BE2C (cell line): ENCODE data around the gene AGBL4.
A peak's percentile ranks its signal among the peaks of the same experiment; 100 is the strongest.

Experiments
- DNase-seq: peaks from one replicate; pipeline ENCODE4 v3.0.0-alpha.2; 2020
- H3K27me3 ChIP-seq: fragments of 250-450 bp; sonication (Bioruptor Pico); 2 replicates; pipeline ENCODE4 v1.5.1; 2020; ENCODE audit warnings: mild to moderate bottlenecking
- H3K36me3 ChIP-seq: fragments of 250-450 bp; sonication (Bioruptor Pico); 2 replicates; pipeline ENCODE4 v1.5.1; 2020; ENCODE audit warnings: mild to moderate bottlenecking
- H3K4me1 ChIP-seq: fragments of 250-450 bp; sonication (Bioruptor Pico); 2 replicates; pipeline ENCODE4 v1.5.1; 2020
- H3K4me3 ChIP-seq: 2 replicates; pipeline ENCODE4 v1.5.1; 2011; ENCODE audit warnings: low read depth, low read length
- H3K9me3 ChIP-seq: fragments of 250-450 bp; sonication (Bioruptor Pico); 2 replicates; pipeline ENCODE4 v1.5.1; 2020
- TF ChIP-seq, protein P1 (sequence below): IDR thresholded peaks from 2 replicates; pipeline ENCODE4 v1.5.1; 2012; ENCODE audit warnings: mild to moderate bottlenecking, low read depth, low read length

AGBL4 gene

DNA sequence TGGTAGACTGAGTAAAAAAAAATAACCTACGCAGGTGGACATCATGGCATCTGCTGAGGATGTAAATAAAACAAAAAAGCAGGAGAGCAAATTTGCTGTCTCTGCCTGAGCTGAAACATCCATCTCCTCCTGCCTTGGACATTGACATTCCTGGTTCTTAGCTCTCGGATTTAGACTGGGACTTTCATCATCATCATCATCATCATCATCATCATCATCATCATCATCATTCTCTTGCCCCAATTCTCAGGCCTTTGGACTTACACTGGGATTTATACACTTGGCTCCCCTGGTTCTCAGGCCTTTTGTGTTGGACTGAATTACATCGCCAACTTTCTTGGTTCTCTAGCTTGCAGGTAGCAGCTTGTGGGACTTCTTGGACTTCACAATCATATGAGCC is 938.7 kb downstream of the AGBL4 start:
- TF ChIP-seq, protein P1, sequence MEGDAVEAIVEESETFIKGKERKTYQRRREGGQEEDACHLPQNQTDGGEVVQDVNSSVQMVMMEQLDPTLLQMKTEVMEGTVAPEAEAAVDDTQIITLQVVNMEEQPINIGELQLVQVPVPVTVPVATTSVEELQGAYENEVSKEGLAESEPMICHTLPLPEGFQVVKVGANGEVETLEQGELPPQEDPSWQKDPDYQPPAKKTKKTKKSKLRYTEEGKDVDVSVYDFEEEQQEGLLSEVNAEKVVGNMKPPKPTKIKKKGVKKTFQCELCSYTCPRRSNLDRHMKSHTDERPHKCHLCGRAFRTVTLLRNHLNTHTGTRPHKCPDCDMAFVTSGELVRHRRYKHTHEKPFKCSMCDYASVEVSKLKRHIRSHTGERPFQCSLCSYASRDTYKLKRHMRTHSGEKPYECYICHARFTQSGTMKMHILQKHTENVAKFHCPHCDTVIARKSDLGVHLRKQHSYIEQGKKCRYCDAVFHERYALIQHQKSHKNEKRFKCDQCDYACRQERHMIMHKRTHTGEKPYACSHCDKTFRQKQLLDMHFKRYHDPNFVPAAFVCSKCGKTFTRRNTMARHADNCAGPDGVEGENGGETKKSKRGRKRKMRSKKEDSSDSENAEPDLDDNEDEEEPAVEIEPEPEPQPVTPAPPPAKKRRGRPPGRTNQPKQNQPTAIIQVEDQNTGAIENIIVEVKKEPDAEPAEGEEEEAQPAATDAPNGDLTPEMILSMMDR = no peak
- H3K9me3 ChIP-seq = no peaks in the 10 kb centered on the region
- no peak overlapping the region for H3K4me3 ChIP-seq
- H3K4me1 ChIP-seq = no peaks in the 10 kb centered on the region
- no peaks in the 10 kb centered on the region for H3K27me3 ChIP-seq
- no peaks in the 10 kb centered on the region for H3K36me3 ChIP-seq
- DNase-seq = no peak

DNA sequence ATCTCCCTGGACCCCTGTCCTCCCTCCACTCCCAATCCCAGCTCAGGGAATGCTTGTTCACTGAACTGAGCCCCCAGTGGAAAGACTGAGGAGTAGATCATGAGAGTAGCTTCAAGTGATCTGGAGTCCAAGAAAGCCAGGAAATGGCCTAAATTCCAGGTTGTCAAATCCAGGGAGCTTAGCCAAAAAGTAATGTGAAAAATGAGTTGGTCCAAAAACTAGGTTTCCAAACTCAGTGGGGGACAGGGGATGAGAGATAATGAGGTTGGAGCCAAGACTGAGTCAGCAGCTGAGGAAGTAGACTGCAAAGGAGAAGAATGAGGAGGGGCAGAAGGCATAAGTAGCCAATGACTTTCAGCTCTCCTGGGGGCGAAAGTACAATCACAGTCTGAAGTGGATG is 963.0 kb downstream of the AGBL4 start:
- Histone ChIP-seq H3K4me1 (no peaks in the 10 kb centered on the region), H3K27me3 (no peaks in the 10 kb centered on the region), H3K4me3 (no peak overlapping the region), H3K9me3 (no peaks in the 10 kb centered on the region), H3K36me3 (no peaks in the 10 kb centered on the region)
- DNase-seq = no peak
- TF ChIP-seq, protein P1 = no peak

DNA sequence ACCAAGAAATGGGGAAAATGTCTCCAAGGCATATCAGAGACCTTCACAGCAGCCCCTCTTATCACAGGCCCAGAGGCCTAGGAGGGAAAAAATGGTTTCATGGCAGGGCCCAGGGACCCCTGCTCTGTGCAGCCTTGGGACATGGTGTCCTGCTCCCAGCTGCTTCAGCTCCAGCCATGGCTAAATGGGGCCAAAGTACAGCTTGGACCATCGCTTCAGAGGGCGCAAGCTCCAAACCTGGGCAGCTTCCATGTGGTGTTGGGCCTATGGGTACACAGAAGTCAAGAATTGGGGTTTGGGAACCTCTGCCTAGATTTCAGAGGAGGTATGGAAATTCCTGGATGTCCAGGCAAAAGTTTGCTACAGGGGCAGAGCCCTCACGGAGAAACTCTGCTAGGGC is 964.7 kb downstream of the AGBL4 start:
- Histone ChIP-seq H3K36me3 (no peaks in the 10 kb centered on the region), H3K9me3 (no peaks in the 10 kb centered on the region), H3K27me3 (no peaks in the 10 kb centered on the region), H3K4me1 (no peaks in the 10 kb centered on the region), H3K4me3 (no peak overlapping the region)
- TF ChIP-seq, protein P1 = no peak
- DNase-seq = no peak

DNA sequence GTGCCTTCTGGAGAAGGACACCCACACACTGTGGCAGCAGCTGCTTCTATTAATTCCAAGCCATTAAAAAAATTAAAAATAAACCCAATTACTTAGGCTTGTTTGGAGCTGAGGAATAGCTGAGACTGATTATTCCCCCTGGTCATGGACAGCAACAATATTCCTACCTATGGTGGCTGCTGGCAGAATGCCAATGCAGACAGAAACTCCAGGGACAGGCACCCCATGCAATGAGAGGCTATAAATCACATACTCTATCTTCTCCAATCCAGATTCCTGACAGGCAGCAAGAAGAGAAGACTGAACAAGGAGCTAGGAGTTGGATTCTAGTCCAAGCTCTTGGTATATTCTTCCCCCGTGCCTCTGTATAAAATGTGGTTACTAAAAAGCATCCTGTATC is 971.7 kb downstream of the AGBL4 start:
- Histone ChIP-seq H3K9me3 (no peaks in the 10 kb centered on the region), H3K4me3 (no peak overlapping the region), H3K36me3 (no peaks in the 10 kb centered on the region), H3K27me3 (no peaks in the 10 kb centered on the region), H3K4me1 (peaks cover 48% of the 10 kb centered on the region)
- TF ChIP-seq, protein P1 = no peak
- peak; percentile 74 for DNase-seq

DNA sequence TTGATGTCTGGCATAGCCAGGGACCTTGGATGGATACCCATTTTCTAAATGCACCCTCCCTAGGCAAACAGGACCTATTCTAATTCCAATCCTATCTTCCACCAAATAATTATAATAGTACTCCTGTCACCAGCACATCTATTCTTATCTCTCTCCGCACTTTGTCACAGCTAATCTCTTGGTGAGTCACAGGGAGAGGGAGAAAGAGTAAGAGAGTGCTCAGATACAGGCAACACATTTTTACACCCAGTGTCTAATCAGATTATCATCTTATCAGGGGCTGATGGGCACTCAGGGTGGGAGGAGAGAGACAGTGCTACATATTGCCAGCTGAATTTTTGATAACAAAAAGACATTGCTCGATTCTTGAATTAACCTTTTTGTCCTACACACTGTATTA is 972.1 kb downstream of the AGBL4 start:
- Histone ChIP-seq H3K27me3 (no peaks in the 10 kb centered on the region), H3K4me3 (no peak overlapping the region), H3K4me1 (peaks cover 52% of the 10 kb centered on the region), H3K9me3 (no peaks in the 10 kb centered on the region), H3K36me3 (no peaks in the 10 kb centered on the region)
- no peak for DNase-seq
- TF ChIP-seq, protein P1 = no peak

DNA sequence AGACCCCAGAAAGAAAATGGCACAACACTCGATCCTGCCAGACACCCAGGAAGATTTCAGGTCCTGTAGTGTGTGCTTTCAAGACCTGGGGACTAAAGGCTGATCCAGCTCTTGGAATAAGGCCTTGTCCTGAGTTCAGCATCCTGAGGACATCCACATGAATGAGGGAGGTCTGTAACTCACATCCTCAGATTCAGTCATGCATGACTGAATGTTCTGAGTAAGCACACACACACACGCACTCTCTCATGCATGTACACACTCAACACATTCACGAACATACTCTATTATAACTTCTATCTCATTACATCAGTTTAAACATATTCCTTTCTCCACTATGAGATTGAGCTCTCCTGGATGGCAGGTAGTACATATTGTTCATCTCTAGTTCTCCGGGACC is 973.7 kb downstream of the AGBL4 start:
- Histone ChIP-seq H3K4me1 (peaks cover 55% of the 10 kb centered on the region), H3K27me3 (no peaks in the 10 kb centered on the region), H3K9me3 (no peaks in the 10 kb centered on the region), H3K36me3 (no peaks in the 10 kb centered on the region), H3K4me3 (no peak overlapping the region)
- DNase-seq = no peak
- TF ChIP-seq, protein P1 = no peak
